OCI-LY1 (cell line): ENCODE results near the gene LNPEP.

Experiments
- H2AFZ ChIP-seq: fragments of 200-600 bp; sonication (generic), shearing (Covaris generic); 2 replicates; pipeline ENCODE4 v1.6.0; 2014; ENCODE audit warnings: antibody characterized with exemption, mild to moderate bottlenecking, low read length
- H3F3A ChIP-seq: fragments of 200-600 bp; sonication (generic), shearing (Covaris generic); 2 replicates; pipeline ENCODE4 v1.6.0; 2014; ENCODE audit warnings: mild to moderate bottlenecking, antibody characterized with exemption, low read length, moderate library complexity; ENCODE audit not compliant: insufficient read depth
- H3K27ac ChIP-seq: fragments of 200-600 bp; sonication (generic); 2 replicates; pipeline ENCODE4 v1.5.1; 2014; ENCODE audit warnings: low read length, mixed run types, mild to moderate bottlenecking, low read depth; ENCODE audit not compliant: poor library complexity, severe bottlenecking
- H3K27me3 ChIP-seq: fragments of 200-600 bp; sonication (generic); 2 replicates; pipeline ENCODE4 v1.6.0; 2014; ENCODE audit warnings: antibody characterized with exemption, mild to moderate bottlenecking, low read length, moderate library complexity; ENCODE audit not compliant: insufficient read depth
- H3K36me3 ChIP-seq: fragments of 200-600 bp; sonication (generic); 2 replicates; pipeline ENCODE4 v1.6.1; 2014; ENCODE audit warnings: mild to moderate bottlenecking, antibody characterized with exemption, low read length, moderate library complexity, mixed read lengths; ENCODE audit not compliant: insufficient read depth
- H3K4me1 ChIP-seq: fragments of 200-600 bp; sonication (generic); 2 replicates; pipeline ENCODE4 v1.5.1; 2014; ENCODE audit warnings: mild to moderate bottlenecking, low read length, moderate library complexity; ENCODE audit not compliant: insufficient read depth, severe bottlenecking
- H3K4me2 ChIP-seq: fragments of 200-600 bp; sonication (generic), shearing (Covaris generic); 2 replicates; pipeline ENCODE4 v1.6.1; 2014; ENCODE audit warnings: low read length
- H3K4me3 ChIP-seq: fragments of 200-600 bp; sonication (generic); 2 replicates; pipeline ENCODE4 v1.5.1; 2014; ENCODE audit warnings: low read length, low read depth, mild to moderate bottlenecking, mixed read lengths; ENCODE audit not compliant: poor library complexity, severe bottlenecking
- H3K79me2 ChIP-seq: fragments of 200-600 bp; shearing (Covaris generic); 2 replicates; pipeline ENCODE4 v1.6.1; 2016; ENCODE audit warnings: mixed run types, low read length, mixed read lengths; ENCODE audit not compliant: insufficient read depth
- H3K9ac ChIP-seq: fragments of 200-600 bp; sonication (generic), shearing (Covaris generic); 2 replicates; pipeline ENCODE4 v1.6.1; 2014; ENCODE audit warnings: mild to moderate bottlenecking, low read length, mixed read lengths
- H3K9me2 ChIP-seq: fragments of 200-600 bp; sonication (generic), shearing (Covaris generic); 2 replicates; pipeline ENCODE4 v1.6.1; 2014; ENCODE audit warnings: low read depth, mild to moderate bottlenecking, low read length, mixed read lengths
- H3K9me3 ChIP-seq: fragments of 200-600 bp; shearing (Covaris generic); 2 replicates; pipeline ENCODE4 v1.6.1; 2014; ENCODE audit warnings: low read length, mixed read lengths
- H4K20me1 ChIP-seq: fragments of 200-600 bp; sonication (generic), shearing (Covaris generic); 2 replicates; pipeline ENCODE4 v1.6.0; 2016; ENCODE audit warnings: mild to moderate bottlenecking, low read length; ENCODE audit not compliant: insufficient read depth
- EZH2 ChIP-seq: fragments of 200-600 bp; sonication (generic), shearing (Covaris generic); IDR thresholded peaks from 2 replicates; pipeline ENCODE4 v1.8.0; 2017; ENCODE audit warnings: borderline replicate concordance, mixed run types, mild to moderate bottlenecking, antibody characterized with exemption, low read length, moderate library complexity, mixed read lengths
- TF ChIP-seq, protein P1 (sequence below): fragments of 200-600 bp; sonication (generic), shearing (Covaris generic); IDR thresholded peaks from 2 replicates; pipeline ENCODE4 v1.5.1; 2017; ENCODE audit warnings: mild to moderate bottlenecking, antibody characterized with exemption, low read length, moderate library complexity, mixed read lengths

LNPEP gene

DNA sequence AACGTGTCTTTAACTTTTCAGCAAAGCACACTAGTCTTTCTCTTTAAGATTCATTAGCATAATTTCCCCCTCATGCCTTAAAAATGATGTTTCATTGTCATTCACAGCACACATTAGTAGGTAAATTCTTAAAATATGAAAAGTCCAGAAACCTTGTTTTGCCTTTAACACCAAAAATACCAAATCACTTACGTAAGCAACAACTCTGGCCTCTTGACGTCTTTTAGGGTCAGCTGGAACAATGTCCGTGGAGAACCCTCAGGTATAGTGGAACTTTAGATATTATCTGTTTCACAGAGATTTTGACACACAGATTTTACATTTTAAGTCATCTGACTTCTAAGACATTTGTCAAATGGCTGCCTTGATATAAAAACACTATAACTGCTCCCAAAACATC, 30.9 kb downstream of the LNPEP start:
- Histone ChIP-seq H3F3A (peaks cover 3% of the 10 kb centered on the region; the same call in 1 of the 2 replicates), H3K79me2 (peaks cover 100% of the 10 kb centered on the region), H3K4me3 (no peak overlapping the region), H3K9ac (no peak overlapping the region), H3K27ac (no peak overlapping the region), H3K36me3 (peaks cover 50% of the 10 kb centered on the region), H2AFZ (no peak overlapping the region), H3K27me3 (no peaks in the 10 kb centered on the region), H3K4me2 (no peak overlapping the region), H3K9me3 (no peaks in the 10 kb centered on the region), H3K9me2 (no peaks in the 10 kb centered on the region), H4K20me1 (no peaks in the 10 kb centered on the region), H3K4me1 (peaks cover 66% of the 10 kb centered on the region)
- TF ChIP-seq, protein P1, sequence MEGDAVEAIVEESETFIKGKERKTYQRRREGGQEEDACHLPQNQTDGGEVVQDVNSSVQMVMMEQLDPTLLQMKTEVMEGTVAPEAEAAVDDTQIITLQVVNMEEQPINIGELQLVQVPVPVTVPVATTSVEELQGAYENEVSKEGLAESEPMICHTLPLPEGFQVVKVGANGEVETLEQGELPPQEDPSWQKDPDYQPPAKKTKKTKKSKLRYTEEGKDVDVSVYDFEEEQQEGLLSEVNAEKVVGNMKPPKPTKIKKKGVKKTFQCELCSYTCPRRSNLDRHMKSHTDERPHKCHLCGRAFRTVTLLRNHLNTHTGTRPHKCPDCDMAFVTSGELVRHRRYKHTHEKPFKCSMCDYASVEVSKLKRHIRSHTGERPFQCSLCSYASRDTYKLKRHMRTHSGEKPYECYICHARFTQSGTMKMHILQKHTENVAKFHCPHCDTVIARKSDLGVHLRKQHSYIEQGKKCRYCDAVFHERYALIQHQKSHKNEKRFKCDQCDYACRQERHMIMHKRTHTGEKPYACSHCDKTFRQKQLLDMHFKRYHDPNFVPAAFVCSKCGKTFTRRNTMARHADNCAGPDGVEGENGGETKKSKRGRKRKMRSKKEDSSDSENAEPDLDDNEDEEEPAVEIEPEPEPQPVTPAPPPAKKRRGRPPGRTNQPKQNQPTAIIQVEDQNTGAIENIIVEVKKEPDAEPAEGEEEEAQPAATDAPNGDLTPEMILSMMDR, result no peak
- no peak for TF ChIP-seq EZH2

DNA sequence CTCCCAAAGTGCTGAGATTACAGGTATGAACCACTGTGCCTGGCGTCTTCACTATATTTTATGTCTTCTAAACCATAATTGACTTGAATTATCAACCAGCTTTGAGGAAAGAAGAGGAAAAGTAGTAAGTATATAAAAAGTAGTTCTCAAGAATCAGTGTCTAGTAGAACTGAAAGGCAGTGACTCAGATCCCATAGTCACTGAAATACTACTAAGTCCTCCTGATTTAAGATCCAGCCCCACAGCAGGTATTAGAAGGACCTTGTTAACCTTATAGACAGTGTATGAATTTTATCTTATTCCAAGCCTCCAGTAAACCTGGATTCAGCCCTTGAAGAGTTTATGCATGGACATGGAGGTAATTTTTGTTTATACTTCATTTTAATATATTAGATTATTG, 31.5 kb downstream of the LNPEP start:
- H2AFZ ChIP-seq, result no peak overlapping the region
- H3K36me3 ChIP-seq, result peaks cover 56% of the 10 kb centered on the region
- no peak overlapping the region for H3K9ac ChIP-seq
- no peaks in the 10 kb centered on the region for H4K20me1 ChIP-seq
- H3K27me3 ChIP-seq, result no peaks in the 10 kb centered on the region
- H3K9me3 ChIP-seq, result no peaks in the 10 kb centered on the region
- H3K9me2 ChIP-seq, result no peaks in the 10 kb centered on the region
- no peak overlapping the region for H3K4me3 ChIP-seq
- TF ChIP-seq, protein P1, result no peak
- no peak for TF ChIP-seq EZH2
- H3K79me2 ChIP-seq, result peaks cover 100% of the 10 kb centered on the region
- H3F3A ChIP-seq, result peaks cover 3% of the 10 kb centered on the region; the same call in 1 of the 2 replicates
- no peak overlapping the region for H3K27ac ChIP-seq
- H3K4me1 ChIP-seq, result peaks cover 66% of the 10 kb centered on the region
- no peak overlapping the region for H3K4me2 ChIP-seq

DNA sequence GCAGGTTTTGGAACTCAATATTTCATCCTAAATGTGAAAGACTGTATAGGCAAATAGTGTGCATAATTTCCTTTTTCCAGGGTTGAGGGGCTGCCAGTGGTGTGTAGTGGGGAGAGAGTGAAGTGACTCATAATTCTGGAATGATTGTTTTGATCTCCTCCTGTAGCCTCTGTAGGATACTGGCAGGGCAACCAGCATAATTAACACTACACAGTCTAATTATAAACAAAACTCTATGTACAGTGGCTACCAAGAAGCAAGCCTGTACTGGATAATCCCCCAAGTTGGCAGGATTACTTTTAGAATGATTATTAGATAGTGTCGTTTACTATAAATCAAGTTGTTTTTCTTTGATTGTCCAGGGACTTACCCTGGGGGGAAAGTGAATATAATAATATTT, 32.2 kb downstream of the LNPEP start:
- Histone ChIP-seq H4K20me1 (no peaks in the 10 kb centered on the region), H3K9me3 (no peaks in the 10 kb centered on the region), H3K27ac (no peak overlapping the region), H3K4me2 (no peak overlapping the region), H3K4me3 (no peak overlapping the region), H3F3A (peaks cover 3% of the 10 kb centered on the region; the same call in 1 of the 2 replicates), H2AFZ (no peak overlapping the region), H3K79me2 (peaks cover 100% of the 10 kb centered on the region), H3K9me2 (no peaks in the 10 kb centered on the region), H3K36me3 (peaks cover 60% of the 10 kb centered on the region), H3K27me3 (no peaks in the 10 kb centered on the region), H3K4me1 (peaks cover 66% of the 10 kb centered on the region), H3K9ac (no peak overlapping the region)
- no peak for TF ChIP-seq EZH2
- TF ChIP-seq, protein P1, result no peak
